ENCODE results near the gene EPB41L4A.

EPB41L4A gene

GRCh38 chr5:112310746-112311145, 108.3 kb downstream of the EPB41L4A start:
- no peak for DNase-seq (ENCODE audit: low spot score)

GRCh38 chr5:112308608-112309007, 110.5 kb downstream of the EPB41L4A start:
- no peak for DNase-seq (ENCODE audit: low spot score)

GRCh38 chr5:112306956-112307355, 112.1 kb downstream of the EPB41L4A start:
- DNase-seq (ENCODE audit: low spot score) = no peak

- DNase-seq (ENCODE audit: low spot score) = no peak
Observed at GRCh38 chr5:112304743-112305142, 114.3 kb downstream of the EPB41L4A start.

GRCh38 chr5:112303685-112304084, 115.4 kb downstream of the EPB41L4A start:
- no peak for DNase-seq (ENCODE audit: low spot score)

GRCh38 chr5:112294126-112294525, 125.0 kb downstream of the EPB41L4A start:
- DNase-seq (ENCODE audit: low spot score) = no peak

- no peak for DNase-seq (ENCODE audit: low spot score)
Observed at GRCh38 chr5:112293587-112293986, 125.5 kb downstream of the EPB41L4A start.

GRCh38 chr5:112290691-112291090, 128.4 kb downstream of the EPB41L4A start:
- no peak for DNase-seq (ENCODE audit: low spot score)

GRCh38 chr5:112289465-112289864, 129.6 kb downstream of the EPB41L4A start:
- no peak for DNase-seq (ENCODE audit: low spot score)

GRCh38 chr5:112283943-112284929, 134.8 kb downstream of the EPB41L4A start:
- no peak for DNase-seq (ENCODE audit: low spot score)

- no peak for DNase-seq (ENCODE audit: low spot score)
Observed at GRCh38 chr5:112283034-112283582, 136.0 kb downstream of the EPB41L4A start.

GRCh38 chr5:112279082-112279481, 140.0 kb downstream of the EPB41L4A start:
- DNase-seq (ENCODE audit: low spot score) = no peak

- no peak for DNase-seq (ENCODE audit: low spot score)
Observed at GRCh38 chr5:112276991-112277390, 142.1 kb downstream of the EPB41L4A start.

GRCh38 chr5:112275671-112276070, 143.4 kb downstream of the EPB41L4A start:
- DNase-seq (ENCODE audit: low spot score) = no peak

- no peak for DNase-seq (ENCODE audit: low spot score)
Observed at GRCh38 chr5:112270299-112271293, 148.5 kb downstream of the EPB41L4A start.

- no peak for DNase-seq (ENCODE audit: low spot score)
Observed at GRCh38 chr5:112267231-112267630, 151.8 kb downstream of the EPB41L4A start.

GRCh38 chr5:112264666-112265065, 154.4 kb downstream of the EPB41L4A start:
- DNase-seq (ENCODE audit: low spot score) = no peak

- DNase-seq (ENCODE audit: low spot score) = no peak
Observed at GRCh38 chr5:112264151-112264550, 154.9 kb downstream of the EPB41L4A start.

GRCh38 chr5:112263469-112263868, 155.6 kb downstream of the EPB41L4A start:
- no peak for DNase-seq (ENCODE audit: low spot score)

- no peak for DNase-seq (ENCODE audit: low spot score)
Observed at GRCh38 chr5:112258571-112258970, 160.5 kb downstream of the EPB41L4A start.

- no peak for DNase-seq (ENCODE audit: low spot score)
Observed at GRCh38 chr5:112257976-112258375, 161.1 kb downstream of the EPB41L4A start.

GRCh38 chr5:112257005-112257404, 162.1 kb downstream of the EPB41L4A start:
- DNase-seq (ENCODE audit: low spot score) = no peak

Measured in HuH-7 (cell line).